CMK (cell line): ENCODE results near the gene LDLRAD4.
A peak's percentile ranks its signal among the peaks of the same experiment; 100 is the strongest.

Experiments
- DNase-seq: peaks from one replicate; pipeline ENCODE4 v3.0.0-alpha.2; 2010; ENCODE audit warnings: low read depth

The LDLRAD4 gene

GRCh38 chr18:13387855-13388548, 169.4 kb downstream of the LDLRAD4 start:
- DNase-seq: no peak

GRCh38 chr18:13388586-13389490, 170.3 kb downstream of the LDLRAD4 start:
- no peak for DNase-seq

- DNase-seq: no peak
Measured at GRCh38 chr18:13389491-13390131, 171.1 kb downstream of the LDLRAD4 start.

- no peak for DNase-seq
Measured at GRCh38 chr18:13390196-13390595, 171.6 kb downstream of the LDLRAD4 start.

GRCh38 chr18:13390711-13391110, 172.2 kb downstream of the LDLRAD4 start:
- DNase-seq: no peak

- no peak for DNase-seq
Measured at GRCh38 chr18:13392029-13392750, 173.6 kb downstream of the LDLRAD4 start.

GRCh38 chr18:13392899-13393298, 174.3 kb downstream of the LDLRAD4 start:
- no peak for DNase-seq

- DNase-seq: no peak
Measured at GRCh38 chr18:13393338-13393737, 174.8 kb downstream of the LDLRAD4 start.

- peak; percentile 25 for DNase-seq
Measured at GRCh38 chr18:13394801-13395200, 176.2 kb downstream of the LDLRAD4 start.

- DNase-seq: peak; percentile 66
Measured at GRCh38 chr18:13395577-13395976, 177.0 kb downstream of the LDLRAD4 start.

GRCh38 chr18:13397504-13398163, 179.1 kb downstream of the LDLRAD4 start:
- DNase-seq: no peak

- DNase-seq: no peak
Measured at GRCh38 chr18:13398631-13399030, 180.1 kb downstream of the LDLRAD4 start.

- no peak for DNase-seq
Measured at GRCh38 chr18:13399511-13399910, 181.0 kb downstream of the LDLRAD4 start.

- no peak for DNase-seq
Measured at GRCh38 chr18:13400636-13401315, 182.2 kb downstream of the LDLRAD4 start.

GRCh38 chr18:13401404-13401803, 182.8 kb downstream of the LDLRAD4 start:
- no peak for DNase-seq

GRCh38 chr18:13401826-13402225, 183.3 kb downstream of the LDLRAD4 start:
- no peak for DNase-seq

GRCh38 chr18:13403786-13404549, 185.4 kb downstream of the LDLRAD4 start:
- DNase-seq: no peak

- no peak for DNase-seq
Measured at GRCh38 chr18:13405305-13406038, 186.9 kb downstream of the LDLRAD4 start.

- no peak for DNase-seq
Measured at GRCh38 chr18:13406049-13406615, 187.6 kb downstream of the LDLRAD4 start.
